ENCODE results near the gene CACNG4. TPM values are rescaled to one million over a fixed set of nuclear protein-coding genes. Genes with fewer than 3 reads are reported as not detected.

The CACNG4 gene
- total and polyA plus RNA-seq, 9 of the 15 experiments (the other 6 are each of a cell fraction or from before 2014, with no cell fraction given): 0.07 TPM; not detected in 8

DNA sequence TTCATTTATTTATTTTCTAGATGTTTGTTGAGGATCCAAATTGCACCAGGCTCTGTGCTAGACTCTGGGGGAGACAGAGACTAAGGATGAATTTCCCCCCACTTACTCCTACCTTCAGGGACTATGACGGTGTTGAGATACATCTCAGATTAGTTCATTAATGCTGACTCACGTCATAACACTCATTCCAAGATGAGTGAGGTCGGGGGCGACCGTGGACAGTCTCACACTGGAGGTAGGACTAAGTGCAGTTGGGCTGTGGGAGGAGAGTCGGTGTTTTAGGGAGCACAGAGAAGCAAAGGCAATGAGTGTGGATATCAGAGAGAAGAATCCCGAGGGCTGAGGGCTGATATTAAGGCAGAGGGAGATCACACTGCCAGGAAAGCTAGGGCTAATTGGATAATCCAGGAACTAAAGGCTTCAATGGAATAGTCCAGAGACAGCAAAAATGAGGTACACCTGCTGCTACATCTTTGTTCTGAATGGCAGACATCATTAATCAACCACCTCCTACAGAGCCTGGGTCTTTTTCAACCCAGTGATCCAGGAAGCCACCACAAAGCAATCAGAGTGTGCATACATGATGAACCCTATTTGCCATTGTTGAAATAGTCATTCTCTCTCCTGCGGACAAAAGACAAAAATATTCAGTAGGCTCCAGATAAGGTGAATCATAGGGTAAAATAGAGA, 38.6 kb upstream of the CACNG4 start:
- ATAC-seq (no peak), FAIRE-seq (no peak), DNase-seq (ENCODE audit: extremely low read depth in 1 of 4, low spot score in 3 of 4) (no peak)
- Histone ChIP-seq H3K4me1 (replicated peaks in 1 of 2; ENCODE audit: control insufficient read depth in 2 of 2, insufficient read depth in 2 of 2, low read length in 2 of 2) (no peaks in the 10 kb centered on the region), H3K79me2 (ENCODE audit: control insufficient read depth, insufficient read depth, low read length) (no peaks in the 10 kb centered on the region), H3K36me3 (ENCODE audit: control insufficient read depth, insufficient read depth, low read length) (no peaks in the 10 kb centered on the region), H3K9ac (ENCODE audit: insufficient read depth in 1 of 2, low read depth in 2 of 2, low read length in 2 of 2) (no peak overlapping the region), H3K4me2 (ENCODE audit: insufficient read depth, low read length) (no peak overlapping the region), H3K9me1 (ENCODE audit: control insufficient read depth, insufficient read depth, low read length) (no peaks in the 10 kb centered on the region), H2AFZ (ENCODE audit: low read depth, low read length) (no peak overlapping the region), H3K27me3 (ENCODE audit: control insufficient read depth in 2 of 2, insufficient read depth in 2 of 2, low read length in 2 of 2) (peaks cover 0 to 2% of the 10 kb centered on the region in 2 experiments; a peak in 2 of 5 replicates), H4K20me1 (replicated peaks; ENCODE audit: control insufficient read depth, insufficient read depth, low read length) (no peaks in the 10 kb centered on the region), H3K27ac (ENCODE audit: extremely low read depth, low read depth, low read length) (no peak overlapping the region), H3K9me3 (replicated peaks; ENCODE audit: control insufficient read depth, insufficient read depth, low read depth, low read length) (no peaks in the 10 kb centered on the region), H3K4me3 (no peak overlapping the region)
- intact Hi-C loops (cut with micrococcal nuclease): no loop called here
- BruUV-seq (replicated peaks): no TSS peak
- CTCF ChIA-PET (ENCODE audit: low intra/inter-chr PET ratio): no interaction called here
- POLR2A ChIA-PET: no interaction called here
- TF ChIP-seq YBX1 (IDR thresholded peaks at IDR 0.05) (no peak), ZNF592 (IDR thresholded peaks at IDR 0.05) (no peak), ZNF282 (CRISPR knock-in tag; IDR thresholded peaks at IDR 0.05) (no peak), C11orf30 (IDR thresholded peaks at IDR 0.05; ENCODE audit: low read depth) (0 out of 2 replicates have a peak, but pooled peaks have one; percentile 17), MAFF (IDR thresholded peaks at IDR 0.05; ENCODE audit: low read length) (0 out of 2 replicates have a peak, but pooled peaks have one; percentile 20), MAFG (tag; conservative IDR thresholded peaks at IDR 0.05) (0 out of 2 replicates have a peak, but pooled peaks have one; percentile 29), MCM7 (IDR thresholded peaks at IDR 0.05) (no peak), ZNF316 (IDR thresholded peaks at IDR 0.05) (peak; percentile 27; the same call in 1 of the 2 replicates), SMARCC2 (IDR thresholded peaks at IDR 0.05; ENCODE audit: low read depth) (no peak)
- in situ Hi-C loops (cut with MboI): no loop called here
- WGBS (ENCODE audit: insufficient coverage, low coverage, missing lambda C conversion rate): 0% methylated on average over 8 of the region's 8 CpGs

Data from K562 (cell line).